HG02943 (cell line): ENCODE measurements around the gene MCUB.
"Not testable (repeated sequence)": the region's sequence is repeated elsewhere in the genome, so short reads cannot be mapped to it uniquely, and the experiment has no call there.

Experiments
- ATAC-seq: cut with Tn5 transposase; IDR thresholded peaks from one replicate; pipeline ENCODE4 v1.9.1; 2021; ENCODE audit warnings: mild to moderate bottlenecking, low read depth, moderate library complexity; ENCODE audit not compliant: unreplicated experiment

Gene MCUB

DNA sequence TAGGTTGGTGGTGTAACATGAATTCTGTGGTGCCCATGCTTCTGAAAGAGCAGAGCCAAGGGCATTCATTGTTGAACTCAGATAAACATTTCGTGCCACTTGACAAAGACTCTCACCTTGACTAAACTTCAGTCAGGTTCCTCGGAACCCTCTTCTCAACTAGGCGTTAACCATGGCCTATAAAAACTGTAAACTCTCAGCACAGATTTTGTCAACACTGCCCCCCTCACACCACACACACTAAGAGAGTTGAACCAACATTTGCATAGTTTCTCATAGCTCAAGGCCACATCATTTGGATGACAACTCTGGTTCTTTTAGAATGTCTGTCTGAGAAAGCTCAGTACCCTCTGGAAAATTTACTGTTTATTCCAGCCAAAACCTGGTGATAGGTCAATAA is 115.1 kb downstream of the MCUB start:
- ATAC-seq, result no peak

- ATAC-seq, result no peak
These were observed 115.8 kb downstream of the MCUB start for GRCh38 chr4:109675843-109676242.

- ATAC-seq, result no peak
These were observed 116.8 kb downstream of the MCUB start for GRCh38 chr4:109676886-109677285.

DNA sequence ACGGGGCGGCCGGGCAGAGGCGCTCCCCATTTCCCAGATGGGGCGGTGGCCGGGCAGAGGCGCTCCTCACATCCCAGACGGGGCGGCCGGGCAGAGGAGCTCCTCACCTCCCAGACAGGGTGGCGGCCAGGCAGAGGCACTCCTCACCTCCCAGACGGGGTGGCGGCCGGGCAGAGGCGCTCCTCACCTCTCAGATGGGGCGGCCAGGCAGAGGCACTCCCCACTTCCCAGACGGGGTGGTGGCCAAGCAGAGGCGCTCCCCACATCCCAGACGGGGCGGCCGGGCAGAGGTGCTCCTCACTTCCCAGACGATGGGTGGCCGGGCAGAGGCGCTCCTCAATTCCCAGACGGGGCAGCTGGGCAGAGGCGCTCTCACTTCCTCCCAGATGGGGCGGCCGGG is 118.4 kb downstream of the MCUB start:
- ATAC-seq, result not testable (repeated sequence)

DNA sequence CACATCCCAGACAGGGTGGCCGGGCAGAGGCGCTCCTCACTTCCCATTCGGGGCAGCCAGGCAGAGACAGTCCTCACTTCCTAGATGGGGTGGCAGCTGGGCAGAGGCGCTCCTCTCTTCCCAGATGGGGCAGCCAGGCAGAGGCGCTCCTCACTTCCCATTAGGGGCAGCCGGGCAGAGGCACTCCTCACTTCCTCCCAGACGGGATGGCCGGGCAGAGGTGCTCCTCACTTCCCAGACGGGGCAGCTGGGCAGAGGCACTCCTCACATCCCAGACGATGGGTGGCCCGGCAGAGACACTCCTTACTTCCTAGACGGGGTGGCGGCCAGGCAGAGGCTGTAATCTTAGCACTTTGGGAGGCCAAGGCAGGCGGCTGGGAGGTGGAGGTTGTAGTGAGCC is 118.9 kb downstream of the MCUB start:
- ATAC-seq, result not testable (repeated sequence)

DNA sequence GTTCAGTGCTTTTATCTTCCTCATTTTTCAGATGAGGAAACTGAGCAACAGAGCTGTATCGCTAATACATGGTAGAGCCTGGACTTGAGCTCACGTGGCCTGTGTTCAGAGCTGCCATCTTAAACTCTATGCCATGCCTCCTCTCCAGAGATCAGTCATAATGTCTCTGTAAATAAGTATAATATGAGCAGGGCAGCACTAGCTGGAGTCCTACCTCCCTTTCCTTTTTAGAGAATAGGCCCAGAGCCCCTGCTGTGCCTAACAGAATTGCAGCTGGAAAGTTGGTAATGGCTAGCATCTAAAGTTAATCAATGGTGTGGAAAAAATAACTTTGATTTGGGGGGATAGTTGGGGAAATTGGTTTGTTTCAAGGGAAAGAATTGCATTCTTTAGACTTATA is 122.8 kb downstream of the MCUB start:
- no peak for ATAC-seq

DNA sequence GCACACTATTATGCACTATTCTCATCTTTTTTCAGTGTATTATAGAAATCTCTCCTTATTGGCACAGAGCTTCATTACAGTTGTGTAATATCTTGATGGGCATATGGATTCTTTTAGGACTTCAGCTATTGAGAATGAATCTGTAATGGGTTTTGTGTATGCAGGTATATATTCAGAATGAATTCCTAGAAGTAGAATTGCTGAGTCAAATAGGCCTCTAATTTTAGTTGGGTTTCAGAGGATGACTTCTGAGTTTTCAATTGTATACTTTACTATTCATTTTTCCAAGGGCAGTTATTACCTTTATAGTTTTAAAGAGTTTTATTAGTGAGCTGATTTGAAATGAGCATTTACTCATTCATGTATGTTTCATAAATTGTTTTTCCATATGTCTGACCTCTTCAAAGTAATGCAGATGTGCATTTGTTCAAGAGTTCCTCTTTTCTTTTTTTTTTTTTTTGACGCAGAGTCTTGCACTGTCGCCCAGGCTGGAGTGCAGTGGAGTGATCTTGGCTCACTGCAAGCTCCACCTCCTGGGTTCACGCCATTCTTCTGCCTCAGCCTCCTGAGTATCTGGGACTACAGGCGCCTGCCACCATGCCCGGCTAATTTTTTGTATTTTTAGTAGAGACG is 123.7 kb downstream of the MCUB start:
- no peak for ATAC-seq

DNA sequence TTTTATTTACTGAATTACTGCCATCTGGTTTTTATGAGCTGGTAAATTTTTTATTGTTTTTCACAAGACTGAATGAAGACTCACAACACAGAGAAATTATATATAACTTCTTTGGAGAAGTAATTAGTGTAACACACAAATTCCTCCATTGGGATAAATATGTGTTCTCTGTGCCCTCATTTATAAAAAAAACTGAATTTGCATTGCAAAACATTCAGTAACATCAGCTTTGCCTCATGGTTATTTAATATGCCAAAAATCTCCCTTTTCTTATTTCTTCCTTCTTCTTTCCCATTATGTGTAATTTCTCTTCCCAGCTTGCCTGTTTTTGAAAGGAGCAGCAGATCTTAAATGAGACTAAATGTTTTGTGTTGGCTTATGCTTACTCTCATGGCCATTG is 124.7 kb downstream of the MCUB start:
- no peak for ATAC-seq

DNA sequence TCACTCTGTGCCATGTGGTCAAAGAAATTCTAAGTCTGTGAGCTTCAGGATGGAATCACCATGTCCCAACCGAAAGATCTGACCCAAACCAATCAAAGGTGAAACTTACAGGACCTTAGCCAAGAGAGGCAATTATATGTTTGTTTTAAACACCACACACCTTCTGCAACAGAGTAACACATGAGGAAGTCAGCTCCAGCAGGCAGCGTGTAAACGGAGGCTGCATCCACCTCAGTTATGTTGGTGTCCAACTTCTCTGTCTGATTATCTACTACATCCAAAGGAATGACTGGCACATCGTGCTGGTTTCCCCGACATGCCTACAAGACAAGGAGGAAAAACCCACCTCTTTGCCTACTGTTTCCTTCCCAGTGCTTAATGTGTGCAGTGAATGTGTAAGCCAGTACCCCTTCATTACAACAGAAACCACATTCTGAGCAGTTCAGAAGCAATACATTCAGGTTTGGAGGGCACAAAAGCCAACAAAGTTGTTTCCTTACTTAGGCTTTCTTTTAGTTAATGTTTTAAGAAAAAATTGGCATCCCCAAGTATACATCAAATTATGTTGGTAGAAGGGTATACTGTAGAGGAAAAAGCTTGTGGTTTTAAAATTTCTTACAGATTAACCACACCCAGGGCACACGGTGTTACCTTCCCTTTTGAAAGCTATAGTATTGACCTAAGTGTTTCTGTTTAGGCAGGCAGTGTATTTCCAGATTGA is 130.8 kb downstream of the MCUB start:
- peak; percentile 88 for ATAC-seq

DNA sequence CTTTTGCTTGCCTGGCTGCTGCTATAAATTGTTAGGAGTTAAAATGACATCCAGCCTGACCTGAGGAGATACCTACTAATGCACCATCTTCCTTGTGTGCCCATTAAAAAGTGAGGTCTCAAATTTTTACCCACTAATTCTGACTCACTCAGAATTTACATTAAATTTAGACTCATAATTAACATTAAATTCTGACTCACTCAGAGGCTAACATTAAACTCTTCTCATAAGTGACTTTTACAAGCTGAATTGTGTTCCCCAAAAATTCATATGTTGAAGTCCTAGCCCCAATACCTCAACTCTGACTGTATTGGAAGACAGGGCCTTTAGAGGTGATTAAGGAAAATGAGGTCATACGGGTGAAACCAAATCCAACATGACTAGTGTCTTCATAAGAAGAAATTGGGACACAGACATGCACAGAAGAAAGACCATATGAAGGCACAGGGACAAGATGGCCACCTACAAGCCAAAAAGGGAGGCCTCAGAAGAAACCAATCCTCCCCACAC is 131.4 kb downstream of the MCUB start:
- ATAC-seq, result no peak

DNA sequence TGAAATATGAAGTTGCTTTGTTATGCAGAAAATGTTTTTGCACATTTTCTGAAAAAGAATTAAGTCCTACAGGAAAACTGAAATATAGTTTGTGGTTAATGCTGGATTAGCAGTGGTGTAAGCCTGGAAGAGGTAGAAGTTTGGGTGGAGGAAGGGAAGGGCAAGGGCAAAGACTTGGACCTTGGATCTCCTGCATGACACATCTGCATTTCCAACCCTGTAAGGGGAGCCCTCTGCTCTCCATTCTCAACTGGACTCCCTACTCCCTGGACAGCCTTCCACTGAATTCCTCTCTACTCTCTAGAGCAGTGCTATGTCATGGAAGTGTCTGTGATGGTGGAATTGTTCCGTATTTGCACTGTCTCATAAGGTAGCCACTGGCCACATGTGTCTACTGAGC is 138.6 kb downstream of the MCUB start:
- no peak for ATAC-seq

- no peak for ATAC-seq
These were observed 139.6 kb downstream of the MCUB start for GRCh38 chr4:109699553-109700225.

DNA sequence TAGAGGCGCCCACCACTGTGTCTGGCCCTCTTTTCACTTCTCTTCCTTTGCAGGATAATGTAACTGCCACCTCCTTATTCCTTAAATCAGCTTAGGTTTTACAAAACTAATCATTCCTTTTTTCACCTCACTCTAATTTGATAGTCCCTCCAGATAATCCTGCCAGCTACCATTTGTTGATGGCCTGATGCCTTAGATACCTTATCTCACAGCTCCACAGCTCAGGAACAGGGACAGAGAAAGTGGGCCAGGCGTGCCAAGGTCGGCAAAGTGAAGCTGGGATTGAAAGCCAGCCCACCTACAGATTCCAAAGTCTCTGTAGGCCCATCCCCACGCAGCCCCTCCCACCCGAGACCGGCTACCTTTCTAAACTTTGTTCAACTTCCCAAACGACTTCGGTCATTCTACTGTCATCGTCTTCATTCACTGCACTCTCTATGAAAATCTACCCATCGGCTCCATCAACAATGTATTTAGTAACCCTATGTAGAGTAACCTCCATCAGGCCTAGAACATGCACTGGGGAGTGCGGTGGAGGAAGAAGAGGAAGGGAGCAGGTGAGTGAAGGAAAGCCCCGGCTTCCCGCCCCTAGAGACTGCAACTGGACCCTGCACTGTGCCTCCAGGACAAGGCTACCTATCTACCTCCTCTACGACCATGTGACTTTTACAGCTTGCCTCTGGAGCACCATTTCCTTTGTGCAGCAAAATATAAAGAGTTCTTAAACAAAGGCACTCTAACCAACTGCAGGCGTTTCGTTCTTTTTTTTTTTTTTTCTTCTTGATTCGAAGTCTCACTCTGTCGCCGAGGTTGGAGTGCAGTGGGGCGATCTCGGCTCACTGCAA is 141.7 kb downstream of the MCUB start:
- ATAC-seq, result no peak

DNA sequence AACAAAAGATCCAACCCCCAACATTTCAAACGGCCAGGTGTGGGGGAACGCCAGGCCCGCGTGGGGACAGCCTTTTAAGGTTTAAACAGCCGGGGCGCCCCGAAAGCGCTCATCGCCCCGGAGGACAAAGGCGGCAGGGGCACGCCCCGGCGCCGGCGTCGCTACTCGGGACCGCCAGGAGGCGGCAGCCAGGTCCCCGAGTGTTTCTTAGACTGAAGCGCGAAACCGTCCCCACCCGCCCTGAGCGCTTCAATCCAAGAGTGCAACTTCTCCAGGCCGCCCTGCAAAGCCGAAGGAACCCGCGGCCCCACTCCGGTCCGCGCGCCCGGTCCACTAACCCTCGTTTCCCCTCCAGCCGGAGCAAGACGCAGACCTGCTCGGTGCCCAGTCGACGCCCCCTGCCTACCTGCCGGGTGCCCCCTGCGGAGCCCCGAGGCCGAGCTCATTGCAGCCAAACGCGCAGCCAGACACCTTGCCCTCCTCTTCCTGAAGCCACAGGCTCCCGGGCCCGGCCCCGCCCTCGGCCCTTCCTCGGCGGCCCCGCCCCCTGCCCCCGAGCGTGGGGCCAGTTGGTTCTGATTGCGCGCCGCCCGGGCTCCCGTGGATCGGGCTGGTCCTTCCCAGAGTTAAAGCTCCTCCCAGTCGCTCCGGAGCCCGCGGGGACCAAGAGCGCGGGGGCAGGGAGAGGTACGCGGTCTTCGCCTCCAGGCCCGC is 143.1 kb downstream of the MCUB start, which contains the start of gene CASP6:
CASP6 (minus strand) TSS at position 496 of the 714 bp plus-strand sequence; CDS start at position 446, 50 bp downstream.
- peak; percentile 68 for ATAC-seq

DNA sequence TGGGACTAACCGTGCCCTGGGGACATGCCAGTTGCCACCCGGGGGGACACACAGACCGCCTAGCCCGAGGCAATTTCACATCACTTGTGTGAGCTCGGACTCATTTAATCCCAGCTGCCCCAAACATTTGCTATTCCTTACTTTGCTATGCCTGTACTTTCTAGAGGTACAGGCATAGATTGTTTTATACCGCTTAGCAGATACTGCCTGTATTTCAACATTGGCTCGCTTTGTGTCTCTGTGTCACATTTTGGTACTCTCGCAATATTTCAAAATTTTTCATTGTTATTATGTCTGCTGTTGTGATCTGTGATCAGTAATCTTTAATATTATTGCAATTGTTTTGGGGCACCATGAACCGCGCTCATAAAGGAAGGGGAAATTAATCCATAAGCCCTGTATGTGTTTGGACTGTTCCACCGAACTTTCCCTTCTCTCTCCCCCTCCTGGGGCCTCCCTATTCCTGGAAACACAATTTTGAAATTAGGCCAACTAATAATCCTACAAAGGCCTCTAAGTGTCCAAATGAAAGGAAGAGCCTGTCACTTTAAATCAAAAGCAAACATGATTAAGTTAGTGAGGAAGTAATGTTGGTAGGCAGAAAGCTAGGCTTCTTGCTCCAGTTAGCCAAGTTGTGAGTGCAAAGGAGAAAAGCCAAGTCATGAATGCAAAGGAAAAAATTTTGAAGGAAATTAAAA is 143.8 kb downstream of the MCUB start:
- ATAC-seq, result no peak

GRCh38 chr4:109708435-109708834 is 148.4 kb downstream of the MCUB start:
- ATAC-seq, result no peak

DNA sequence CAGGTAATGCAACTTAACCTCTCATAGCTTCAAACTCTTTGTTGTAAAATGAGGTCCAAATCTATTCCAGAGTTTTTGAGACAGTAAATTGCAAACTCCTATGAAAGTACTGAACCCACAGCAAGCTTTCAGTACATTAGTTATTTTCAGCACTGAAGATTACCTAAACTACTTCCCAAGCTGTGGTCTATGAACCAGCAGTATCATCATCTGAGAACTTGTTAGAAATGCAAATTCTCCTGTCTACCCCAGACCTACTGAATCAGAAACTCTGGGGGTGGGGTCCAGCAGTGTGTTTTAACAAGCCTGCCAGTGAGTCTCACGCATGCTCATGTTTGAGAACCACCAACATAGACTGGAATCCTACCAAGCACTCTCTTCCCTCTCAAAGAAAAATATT is 148.9 kb downstream of the MCUB start:
- peak; percentile 68 for ATAC-seq

DNA sequence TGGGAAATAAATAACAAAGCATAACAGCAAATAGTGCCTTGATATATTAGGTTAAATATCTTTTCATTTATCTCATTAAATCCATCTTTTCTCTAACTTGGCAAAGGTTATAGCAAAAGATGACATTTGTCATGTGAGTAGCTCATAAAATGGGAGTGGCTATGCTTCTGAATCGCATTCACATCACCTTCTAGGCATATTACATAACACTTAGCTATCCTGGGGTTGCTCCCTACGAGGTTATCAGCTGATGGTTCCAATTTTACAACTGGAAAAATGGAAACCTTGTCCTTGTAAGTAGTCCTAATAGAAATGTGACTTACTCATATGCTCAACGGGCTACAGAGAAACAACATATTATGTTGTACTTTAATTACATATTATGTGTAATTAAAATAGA is 153.5 kb downstream of the MCUB start:
- no peak for ATAC-seq

- no peak for ATAC-seq
These were observed 158.7 kb downstream of the MCUB start for GRCh38 chr4:109718759-109719158.
